WERI-Rb-1 (cell line): ENCODE data around the gene CIART.

Experiments
- DNase-seq: peaks from one replicate; pipeline ENCODE4 v3.0.0-alpha.2; 2020
- H3K27ac ChIP-seq: fragments of 250-450 bp; sonication (Bioruptor Pico); 2 replicates; pipeline ENCODE4 v1.5.1; 2020; ENCODE audit warnings: mild to moderate bottlenecking, moderate library complexity
- H3K27me3 ChIP-seq: fragments of 250-450 bp; sonication (Bioruptor Pico); 2 replicates; pipeline ENCODE4 v1.5.1; 2021; ENCODE audit warnings: mild to moderate bottlenecking, low read depth, moderate library complexity; ENCODE audit not compliant: insufficient read depth, severe bottlenecking
- H3K36me3 ChIP-seq: fragments of 250-450 bp; sonication (Bioruptor Pico); 2 replicates; pipeline ENCODE4 v1.5.1; 2020; ENCODE audit warnings: mild to moderate bottlenecking, moderate library complexity
- H3K4me3 ChIP-seq: 2 replicates; pipeline ENCODE4 v1.5.1; 2011; ENCODE audit warnings: low read depth, mild to moderate bottlenecking, control low read depth, low read length
- H3K9me3 ChIP-seq: fragments of 250-450 bp; sonication (Bioruptor Pico); 2 replicates; pipeline ENCODE4 v1.5.1; 2021; ENCODE audit warnings: mild to moderate bottlenecking, moderate library complexity; ENCODE audit not compliant: severe bottlenecking
- CTCF ChIP-seq: IDR thresholded peaks from 2 replicates; pipeline ENCODE4 v1.5.1; 2011; ENCODE audit warnings: low read depth, mild to moderate bottlenecking, control low read depth, inconsistent platforms, low read length

Gene CIART

DNA sequence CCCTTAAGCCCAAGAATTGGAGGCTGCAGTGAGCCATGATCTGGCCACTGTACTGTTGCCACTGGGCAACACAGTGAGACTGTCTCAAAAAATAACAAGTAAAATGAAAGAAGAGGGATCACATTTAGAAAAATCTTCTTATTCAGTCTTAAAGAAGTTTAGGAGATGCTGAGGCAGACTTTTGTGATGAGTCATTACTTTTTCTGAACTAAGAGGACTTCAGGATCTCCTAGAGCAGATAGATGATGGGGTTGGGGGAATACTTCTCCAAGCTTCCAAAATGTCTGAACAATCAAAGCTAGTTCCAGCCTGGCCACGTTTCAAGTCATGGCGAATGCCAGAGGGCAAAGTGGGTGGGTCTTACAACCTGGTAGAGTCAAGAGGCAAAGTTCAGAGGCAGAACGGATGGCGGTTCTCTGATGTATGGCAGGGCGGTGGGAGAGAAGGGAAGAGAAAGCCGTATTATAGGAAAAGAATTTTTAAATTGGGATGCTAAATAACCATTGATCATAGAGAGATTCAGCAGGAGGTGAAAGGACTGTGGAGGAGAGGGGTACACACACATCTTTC lies 2.1 kb upstream of the CIART start:
- Histone ChIP-seq H3K36me3 (no peaks in the 10 kb centered on the region), H3K27ac (no peak overlapping the region), H3K4me3 (no peak overlapping the region), H3K27me3 (no peaks in the 10 kb centered on the region), H3K9me3 (no peaks in the 10 kb centered on the region)
- no peak for TF ChIP-seq CTCF
- DNase-seq, result no peak

GRCh38 chr1:150281221-150281757 lies 1.1 kb upstream of the CIART start:
- DNase-seq, result peak; percentile 88
- H3K27ac ChIP-seq, result peak overlapping the region; percentile 18; the same call in 1 of the 2 replicates
- TF ChIP-seq CTCF, result peak; percentile 83
- peak overlapping the region; percentile 52 for H3K4me3 ChIP-seq
- no peaks in the 10 kb centered on the region for H3K27me3 ChIP-seq
- no peaks in the 10 kb centered on the region for H3K9me3 ChIP-seq
- no peaks in the 10 kb centered on the region for H3K36me3 ChIP-seq

DNA sequence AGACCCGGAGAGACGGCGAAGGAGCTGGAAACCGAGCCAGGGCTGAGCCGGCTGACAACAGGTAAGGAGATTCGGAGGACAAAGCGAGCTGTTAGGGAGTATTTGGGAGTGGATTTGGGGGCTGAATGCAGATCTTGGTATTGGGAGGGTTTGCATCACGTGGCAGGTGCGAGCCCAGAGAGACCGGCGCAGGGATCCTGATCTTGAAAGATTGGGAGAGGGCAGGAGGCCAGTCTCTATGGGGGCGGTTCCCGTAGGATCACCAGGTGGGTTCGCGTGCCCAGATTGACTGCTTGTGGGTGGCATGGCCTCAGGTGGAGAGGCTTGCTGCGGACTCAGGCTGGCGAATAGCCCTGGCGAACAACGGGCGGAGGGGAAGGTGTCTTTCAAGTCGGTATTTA lies 204 bp downstream of the CIART start:
- no peaks in the 10 kb centered on the region for H3K9me3 ChIP-seq
- H3K36me3 ChIP-seq, result no peaks in the 10 kb centered on the region
- DNase-seq, result no peak
- H3K27ac ChIP-seq, result no peak overlapping the region
- H3K4me3 ChIP-seq, result peak overlapping the region; percentile 52
- no peak for TF ChIP-seq CTCF
- H3K27me3 ChIP-seq, result no peaks in the 10 kb centered on the region

DNA sequence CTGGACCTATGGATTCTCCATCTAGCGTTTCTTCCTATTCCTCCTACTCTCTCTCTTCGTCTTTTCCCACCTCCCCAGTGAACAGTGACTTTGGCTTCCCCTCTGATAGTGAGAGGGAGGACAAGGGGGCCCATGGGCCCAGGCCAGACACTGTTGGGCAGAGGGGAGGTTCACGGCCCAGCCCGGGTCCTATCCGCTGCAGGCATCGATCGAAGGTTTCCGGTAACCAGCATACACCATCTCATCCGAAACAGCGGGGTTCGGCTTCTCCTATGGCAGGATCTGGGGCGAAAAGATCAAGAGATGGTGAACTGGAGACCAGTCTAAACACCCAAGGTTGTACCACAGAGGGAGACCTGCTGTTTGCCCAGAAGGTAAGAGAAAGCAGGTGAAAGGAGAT lies 906 bp downstream of the CIART start:
- Histone ChIP-seq H3K27ac (no peak overlapping the region), H3K4me3 (peak overlapping the region; percentile 52), H3K27me3 (no peaks in the 10 kb centered on the region), H3K9me3 (no peaks in the 10 kb centered on the region), H3K36me3 (no peaks in the 10 kb centered on the region)
- no peak for DNase-seq
- no peak for TF ChIP-seq CTCF

DNA sequence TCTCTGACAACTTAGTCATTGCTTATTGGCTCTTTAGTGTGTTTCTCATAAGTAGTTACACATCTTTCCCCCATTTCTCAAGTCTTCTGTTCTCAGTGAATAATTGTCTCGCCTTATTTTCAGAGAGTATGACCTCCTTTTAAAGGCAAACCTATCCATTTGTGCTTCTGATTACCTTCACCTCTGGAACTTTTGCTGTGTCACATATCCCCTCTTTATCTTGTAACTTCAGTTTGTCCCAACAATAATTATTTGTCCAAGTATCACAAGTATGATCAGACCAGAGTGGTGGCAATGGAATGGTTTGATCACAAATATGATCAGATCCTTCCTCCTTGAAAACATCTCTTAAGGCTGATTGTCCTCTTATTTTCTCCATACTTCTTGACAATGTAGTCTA lies 6.0 kb downstream of the CIART start:
- no peak overlapping the region for H3K27ac ChIP-seq
- H3K27me3 ChIP-seq, result no peaks in the 10 kb centered on the region
- no peaks in the 10 kb centered on the region for H3K36me3 ChIP-seq
- no peak for DNase-seq
- no peak for TF ChIP-seq CTCF
- H3K4me3 ChIP-seq, result no peak overlapping the region
- H3K9me3 ChIP-seq, result no peaks in the 10 kb centered on the region

GRCh38 chr1:150288822-150289221 lies 6.5 kb downstream of the CIART start:
- Histone ChIP-seq H3K27me3 (no peaks in the 10 kb centered on the region), H3K4me3 (no peak overlapping the region), H3K9me3 (no peaks in the 10 kb centered on the region), H3K27ac (no peak overlapping the region), H3K36me3 (peaks cover 1% of the 10 kb centered on the region; the same call in 1 of the 2 replicates)
- no peak for DNase-seq
- no peak for TF ChIP-seq CTCF
